Kidney (tissue), 14 donors: ENCODE data around the gene DERL3. TPM values are rescaled to one million over a fixed set of nuclear protein-coding genes. Genes with fewer than 3 reads are reported as not detected.

Source experiments
- DNase-seq, 5 donors: peaks; one replicate each; pipeline ENCODE4 v3.0.0-alpha.2; 2013 to 2020
- FAIRE-seq: peaks from 2 replicates; lab custom pipeline; 2012; peaks lifted over from hg19 to GRCh38; lab: Jason Lieb, UNC
- H3K27ac ChIP-seq, 2 donors: one replicate each; pipeline ENCODE4 v1.7.0; 2013; ENCODE audit warnings: low read depth in 2 of 2, low read length in 2 of 2, inconsistent platforms in 1 of 2
- H3K27me3 ChIP-seq: one replicate; pipeline ENCODE4 v1.7.1; 2013; ENCODE audit warnings: low read length, inconsistent platforms; ENCODE audit not compliant: control insufficient read depth, insufficient read depth
- H3K36me3 ChIP-seq, 3 donors: one replicate each; pipeline versions ENCODE4 v1.7.0 to v1.7.1; 2013; ENCODE audit warnings: low read length in 3 of 3, control low read depth in 1 of 3, inconsistent platforms in 1 of 3; ENCODE audit not compliant: insufficient read depth in 3 of 3, control insufficient read depth in 2 of 3
- H3K4me1 ChIP-seq, 3 donors: one replicate each; pipeline versions ENCODE4 v1.7.0 to v1.7.1; 2013; ENCODE audit warnings: low read length in 3 of 3, inconsistent platforms in 1 of 3, low read depth in 1 of 3; ENCODE audit not compliant: control insufficient read depth in 2 of 3, insufficient read depth in 2 of 3
- H3K4me3 ChIP-seq, 3 donors: one replicate each; pipeline versions ENCODE4 v1.7.0 to v1.8.1; 2013; ENCODE audit warnings: low read length in 3 of 3, control low read depth in 1 of 3, inconsistent platforms in 1 of 3
- H3K9ac ChIP-seq, 3 donors: one replicate each; pipeline versions ENCODE4 v1.7.0 to v1.7.1; 2013; ENCODE audit warnings: low read length in 3 of 3, control low read depth in 1 of 3, inconsistent platforms in 1 of 3
- H3K9me3 ChIP-seq, 3 donors: one replicate each; pipeline versions ENCODE4 v1.7.0 to v1.7.1; 2013; ENCODE audit warnings: low read length in 3 of 3, control low read depth in 1 of 3, inconsistent platforms in 1 of 3; ENCODE audit not compliant: control insufficient read depth in 2 of 3, insufficient read depth in 1 of 3
- CTCF ChIP-seq: IDR thresholded peaks from 3 replicates; pipeline ENCODE4 v1.5.1; 2012; ENCODE audit warnings: mild to moderate bottlenecking, moderate library complexity, borderline replicate concordance; ENCODE audit not compliant: insufficient read depth; ENCODE audit errors: extremely low read depth
- intact Hi-C: fragments of 100-400 bp; cut with DNase I; formaldehyde crosslinking; loops from one replicate; pipeline ENCODE4 v1.11.1; 2022
- polyA plus RNA-seq: library from polyadenylated mRNA; stranded (reverse); fragments of 350-450 nt; fragmentation: Illumina TruSeq; extraction: RNeasy Lipid Tissue Mini Kit (QIAGEN cat#74804); gene quantifications from one replicate; pipeline ENCODE4 v1.2.3, GENCODE V29; 2014; ENCODE audit warnings: low read depth, low replicate concordance; ENCODE audit not compliant: insufficient read depth
- total RNA-seq: library from RNA; stranded (reverse); fragmentation: NEBNext Ultra II Directional; extraction: Animal tissue kit (Norgen Biotek cat#: 25700); gene quantifications from one replicate; pipeline ENCODE4 v1.2.1, GENCODE V29; 2021
- donor health status: control.
- donor health status: control.
- donor health status: control.
- donor health status: control.
- donor health status: control.
- donor health status: DM: yes; HTN: yes; CAD: no.
- donor health status: Normal renal cell carcinoma (clear cell type).

Gene DERL3
- total and polyA plus RNA-seq, 2 donors from 2014 or later = 3.1 to 24.7 TPM

- DNase-seq (peak in 1 of 5 donors; percentile 52), FAIRE-seq (no peak)
- no peak overlapping the region for H3K9ac ChIP-seq
- H3K27ac ChIP-seq = no peak overlapping the region
- no peaks in the 10 kb centered on the region for H3K9me3 ChIP-seq
- H3K4me1 ChIP-seq = peaks cover 0 to 5% (median 0%) of the 10 kb centered on the region in 3 donors
- TF ChIP-seq CTCF = no peak
- peaks cover 0 to 27% (median 10%) of the 10 kb centered on the region in 3 donors for H3K36me3 ChIP-seq
- no peaks in the 10 kb centered on the region for H3K27me3 ChIP-seq
- intact Hi-C loops = no loop called here
- no peak overlapping the region for H3K4me3 ChIP-seq
Observed at GRCh38 chr22:23834406-23834792, 4.4 kb downstream of the DERL3 start.

DNA sequence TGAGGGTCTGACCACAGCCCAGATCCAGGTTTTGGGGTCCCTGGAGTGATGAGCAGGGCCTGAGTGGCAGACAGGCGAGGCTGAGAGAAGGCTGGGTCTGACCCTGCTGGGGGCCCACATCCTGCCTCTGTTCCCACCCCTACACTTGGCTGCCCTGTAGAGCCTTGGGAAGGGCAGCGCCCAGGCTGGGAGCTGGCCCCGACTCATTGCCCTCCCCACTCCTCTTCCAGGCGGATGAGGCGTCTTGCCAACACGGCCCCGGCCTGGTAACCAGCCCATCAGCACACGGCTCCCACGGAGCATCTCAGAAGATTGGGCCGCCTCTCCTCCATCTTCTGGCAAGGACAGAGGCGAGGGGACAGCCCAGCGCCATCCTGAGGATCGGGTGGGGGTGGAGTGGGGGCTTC is 4.9 kb downstream of the DERL3 start:
- Histone ChIP-seq H3K9me3 (no peaks in the 10 kb centered on the region), H3K9ac (no peak overlapping the region), H3K4me1 (peaks cover 0 to 5% (median 0%) of the 10 kb centered on the region in 3 donors), H3K4me3 (no peak overlapping the region), H3K27ac (no peak overlapping the region), H3K36me3 (peaks cover 0 to 31% (median 10%) of the 10 kb centered on the region in 3 donors), H3K27me3 (no peaks in the 10 kb centered on the region)
- TF ChIP-seq CTCF = no peak
- intact Hi-C loops = no loop called here
- FAIRE-seq = no peak
- DNase-seq = peak in 1 of 5 donors; percentile 54

DNA sequence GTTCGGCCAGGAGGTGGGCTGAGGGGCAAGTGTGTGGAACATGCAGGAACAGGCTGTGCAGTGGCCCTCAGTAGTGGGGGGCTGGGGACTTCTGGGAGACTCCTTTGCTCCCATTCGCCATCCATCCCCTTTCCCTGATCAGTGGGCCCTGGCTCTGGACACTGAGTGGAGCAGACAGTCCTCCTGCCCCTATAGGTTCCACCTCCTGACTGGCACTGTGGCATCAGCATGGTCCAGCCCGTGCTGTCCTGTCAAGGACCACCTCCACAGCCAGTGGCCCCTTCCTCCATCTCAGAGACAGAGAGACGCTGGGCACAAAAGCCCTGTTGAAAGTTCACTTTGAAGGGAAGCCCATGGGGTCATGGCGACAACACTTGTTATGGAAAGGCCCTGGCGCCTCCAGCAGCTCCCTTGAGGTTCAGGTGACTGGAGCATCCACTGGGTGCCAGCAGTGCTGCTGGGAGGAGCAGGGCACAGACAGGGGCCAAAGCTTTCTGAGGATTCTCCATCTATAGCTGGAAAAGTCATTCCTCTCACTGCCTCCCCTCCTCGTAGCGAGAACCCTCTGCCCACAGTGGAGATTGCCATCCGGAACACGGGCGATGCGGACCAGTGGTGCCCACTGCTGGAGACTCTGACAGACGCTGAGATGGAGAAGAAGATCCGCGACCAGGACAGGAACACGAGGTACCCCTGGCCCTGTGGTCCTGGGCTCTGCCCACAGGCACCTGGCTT is 5.6 kb downstream of the DERL3 start:
- DNase-seq (peak in 1 of 5 donors; percentile 51), FAIRE-seq (no peak)
- no peaks in the 10 kb centered on the region for H3K27me3 ChIP-seq
- intact Hi-C loops = no loop called here
- no peak for TF ChIP-seq CTCF
- H3K27ac ChIP-seq = no peak overlapping the region
- H3K4me3 ChIP-seq = no peak overlapping the region
- H3K9ac ChIP-seq = no peak overlapping the region
- H3K36me3 ChIP-seq = peaks cover 0 to 34% (median 10%) of the 10 kb centered on the region in 3 donors
- peaks cover 0 to 3% (median 0%) of the 10 kb centered on the region in 3 donors for H3K4me1 ChIP-seq
- H3K9me3 ChIP-seq = no peaks in the 10 kb centered on the region
